ENCODE results near the gene AVEN. TPM values are rescaled to one million over a fixed set of nuclear protein-coding genes. Genes with fewer than 3 reads are reported as not detected.
A peak's percentile ranks its signal among the peaks of the same experiment; 100 is the strongest.

The AVEN gene
- total RNA-seq, 1 experiment from 2014 or later: 11.9 TPM

GRCh38 chr15:33985287-33985686 lies 53.7 kb downstream of the AVEN start:
- no peak for DNase-seq (ENCODE audit: low spot score)

GRCh38 chr15:33982516-33982915 lies 56.5 kb downstream of the AVEN start:
- no peak for DNase-seq (ENCODE audit: low spot score)

DNA sequence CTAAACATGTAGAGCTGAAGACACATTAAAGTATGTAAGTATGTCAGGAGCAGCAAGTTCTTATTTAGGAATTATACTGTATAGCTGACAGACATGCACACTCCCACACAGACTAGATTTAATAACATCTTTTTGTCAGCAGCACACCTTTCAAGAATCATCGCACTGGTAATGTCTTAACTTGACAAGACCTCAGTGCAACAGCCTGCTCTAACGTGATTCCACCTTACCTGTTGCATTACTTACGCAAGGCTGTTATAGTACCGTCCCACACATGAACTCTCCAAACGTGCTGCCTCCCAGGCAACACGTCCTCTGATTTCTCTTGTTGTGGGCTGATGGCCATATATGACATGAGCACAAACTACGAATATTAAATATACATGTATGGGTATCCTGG lies 58.8 kb downstream of the AVEN start:
- no peak for DNase-seq (ENCODE audit: low spot score)

DNA sequence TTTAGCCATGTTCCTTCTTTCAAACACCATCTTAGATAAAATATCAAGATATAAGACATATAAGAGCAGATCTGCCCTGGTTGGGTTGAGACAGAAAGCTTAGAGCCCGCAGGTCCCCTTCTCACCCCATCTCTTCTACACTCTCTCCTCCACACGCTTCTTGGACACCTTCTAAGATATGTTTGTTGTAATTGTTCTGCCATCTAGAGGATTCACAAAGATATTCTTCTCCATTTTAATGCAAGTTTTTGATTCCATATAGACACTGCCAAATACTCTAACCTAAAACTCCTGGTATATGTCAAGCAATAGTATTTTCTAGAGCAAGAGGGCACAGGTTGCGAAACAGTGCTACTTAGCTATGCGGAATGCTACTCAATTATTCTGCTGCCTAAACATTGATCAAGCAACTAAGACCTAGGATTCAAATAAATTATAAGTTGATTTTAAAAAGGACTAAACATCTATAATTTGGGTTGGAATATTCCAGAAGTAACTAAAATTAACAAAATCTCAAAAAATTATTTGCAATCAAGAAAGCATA lies 63.9 kb downstream of the AVEN start:
- DNase-seq (ENCODE audit: low spot score): no peak

DNA sequence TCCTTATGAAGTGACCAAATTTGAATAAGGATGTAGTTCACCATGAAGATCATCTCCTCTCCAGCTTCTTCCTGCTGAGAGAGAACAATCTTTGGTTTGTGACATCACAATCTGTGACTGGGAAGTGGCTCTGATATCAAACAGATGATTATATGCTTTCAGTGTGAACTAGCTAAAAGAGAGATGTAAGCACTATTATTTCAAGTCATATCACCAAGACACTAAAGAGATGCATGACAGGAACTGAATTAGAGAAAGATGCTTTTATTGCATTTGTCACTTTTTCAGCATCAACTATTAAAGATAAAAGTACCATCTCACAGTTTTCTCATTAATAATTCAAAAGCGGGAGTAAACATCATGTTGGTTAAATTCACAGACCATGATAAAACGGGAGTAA lies 67.2 kb downstream of the AVEN start:
- DNase-seq (ENCODE audit: low spot score): no peak

DNA sequence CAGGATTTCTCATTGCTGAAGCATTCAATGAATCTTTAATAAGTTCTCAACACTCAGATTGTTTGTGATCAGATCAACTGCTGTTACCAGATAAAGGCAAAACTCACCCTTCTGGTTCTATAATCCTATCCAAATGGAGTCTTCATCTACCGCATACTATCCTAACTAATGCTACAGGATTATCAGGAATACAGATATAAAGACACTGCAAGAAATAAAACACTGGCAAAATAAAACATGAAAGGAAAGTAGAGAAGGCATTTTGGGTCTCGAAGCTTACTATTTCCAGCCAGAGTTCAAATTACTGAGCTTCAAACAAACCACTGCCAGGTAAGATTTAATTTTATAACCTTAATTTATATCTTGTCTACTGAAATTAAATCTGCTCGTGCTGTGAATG lies 70.2 kb downstream of the AVEN start:
- no peak for DNase-seq (ENCODE audit: low spot score)

DNA sequence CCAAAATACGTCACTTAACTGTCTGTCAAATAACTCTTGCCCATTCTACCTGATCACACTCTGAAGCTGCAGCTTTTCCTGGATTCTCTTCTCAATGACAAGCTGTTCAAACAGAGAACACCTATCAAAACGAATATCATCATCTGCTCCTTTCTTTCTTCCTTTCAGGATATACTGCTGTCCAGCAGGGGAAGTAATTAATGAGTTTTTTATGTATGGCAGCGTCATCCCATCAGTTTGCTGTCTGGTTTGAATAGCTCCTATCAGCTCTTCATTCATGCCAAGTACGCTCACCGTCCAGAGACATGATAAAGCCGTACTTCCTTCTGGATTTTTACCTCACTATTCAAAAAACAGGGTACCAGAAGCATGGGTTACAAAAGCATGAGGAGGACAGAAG lies 70.8 kb downstream of the AVEN start, which contains the start of gene CHRM5:
Gene CHRM5, plus strand, starts transcription at position 274 of the 400 bp plus-strand sequence. CDS start 94,221 bp downstream, outside the sequence.
- no peak for DNase-seq (ENCODE audit: low spot score)

DNA sequence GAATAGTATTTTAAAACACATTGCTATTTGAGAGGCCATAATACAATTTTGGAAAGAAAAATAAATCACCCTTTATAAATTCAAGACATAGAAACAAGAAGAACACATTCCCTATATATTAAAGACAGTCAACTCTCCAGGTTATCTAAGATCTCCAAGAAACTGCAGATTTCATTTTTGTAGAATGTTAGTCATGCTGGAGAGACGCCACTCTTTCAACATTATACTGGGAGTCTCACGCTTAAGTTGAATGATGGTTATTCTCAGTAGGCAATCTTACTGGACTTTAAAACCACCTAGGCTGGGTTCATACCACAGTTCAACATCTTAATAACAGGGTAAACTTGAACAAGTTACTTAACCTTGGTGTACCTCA lies 74.4 kb downstream of the AVEN start:
- DNase-seq (ENCODE audit: low spot score): no peak

DNA sequence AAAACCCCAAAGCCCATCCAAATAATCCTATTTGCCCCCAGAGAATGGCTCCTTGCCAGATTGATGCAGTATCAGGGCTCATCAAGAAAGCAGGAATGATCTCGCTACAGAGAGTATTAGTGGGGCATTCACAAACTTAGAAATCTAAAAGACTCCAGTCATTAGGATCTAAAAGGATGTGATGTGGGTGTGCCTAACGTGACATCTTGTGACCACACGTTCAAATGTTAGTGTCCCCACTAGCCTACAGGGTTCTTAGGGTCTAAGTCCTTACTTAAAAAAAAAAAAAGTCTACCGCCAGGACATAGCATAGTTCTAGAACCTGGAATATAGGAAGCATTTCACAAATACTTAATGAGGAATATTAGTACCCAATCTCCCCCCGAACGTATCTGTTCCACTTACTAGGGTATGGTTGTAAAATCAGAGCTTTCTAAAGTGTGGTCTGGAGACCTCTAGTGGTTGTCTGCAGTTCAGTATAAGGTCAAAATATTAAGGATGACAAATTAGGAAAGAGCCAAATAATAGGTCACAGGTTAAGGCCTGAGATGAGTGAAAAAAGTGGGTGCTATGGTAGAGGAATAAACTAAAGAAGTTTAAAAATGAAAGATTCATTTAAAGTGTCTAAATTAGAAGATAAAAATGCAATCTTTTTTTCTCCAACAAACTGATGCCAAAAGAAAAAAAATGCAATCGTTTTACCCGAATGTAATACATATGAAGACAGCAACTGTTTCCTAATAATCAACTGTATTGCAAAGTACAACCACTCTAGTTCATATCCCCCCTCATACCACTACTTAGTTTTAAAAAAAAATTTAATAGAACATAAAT lies 75.0 kb downstream of the AVEN start:
- peak; percentile 52 for DNase-seq (ENCODE audit: low spot score)

DNA sequence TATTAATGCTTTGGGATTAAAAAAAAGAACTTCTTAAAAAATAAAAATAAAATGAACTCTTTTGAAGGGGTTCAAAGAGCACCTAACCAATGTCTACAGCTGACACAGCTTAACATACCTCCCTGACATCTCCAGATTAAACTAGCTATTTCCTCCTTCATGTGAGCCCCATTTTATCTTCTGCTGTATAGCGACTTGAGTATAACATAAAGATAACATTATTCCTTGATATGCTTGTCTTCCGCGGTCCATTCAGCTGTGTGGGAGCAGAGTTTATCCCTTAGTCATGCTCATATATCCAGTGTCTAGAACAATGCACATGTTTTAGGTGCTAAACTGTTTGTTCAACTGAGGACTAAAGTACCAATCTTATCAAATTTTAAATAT lies 78.5 kb downstream of the AVEN start:
- no peak for DNase-seq (ENCODE audit: low spot score)

- DNase-seq (ENCODE audit: low spot score): no peak
Observed at GRCh38 chr15:33959844-33960548, 79.0 kb downstream of the AVEN start.

DNA sequence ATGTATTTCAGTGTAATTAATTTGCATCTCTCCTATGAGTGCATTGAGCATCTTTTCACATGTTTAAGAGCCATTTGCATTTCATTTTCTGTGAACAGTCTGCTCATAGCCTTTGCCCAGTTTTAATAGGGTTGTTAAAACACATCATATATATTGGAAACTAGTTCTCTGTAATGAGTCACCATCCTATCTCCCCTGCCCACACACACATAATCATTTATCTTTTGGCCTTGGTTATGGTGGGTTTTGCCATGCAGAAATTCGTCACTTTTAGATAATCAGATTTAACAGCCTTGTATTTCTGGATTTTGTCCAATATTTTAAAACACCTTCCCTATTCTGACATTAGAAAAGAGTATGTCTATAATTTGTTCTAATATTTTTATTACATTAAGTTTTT lies 82.6 kb downstream of the AVEN start:
- no peak for DNase-seq (ENCODE audit: low spot score)

- no peak for DNase-seq (ENCODE audit: low spot score)
Observed at GRCh38 chr15:33955945-33956344, 83.1 kb downstream of the AVEN start.

GRCh38 chr15:33946152-33946551 lies 92.9 kb downstream of the AVEN start:
- no peak for DNase-seq (ENCODE audit: low spot score)

- DNase-seq (ENCODE audit: low spot score): no peak
Observed at GRCh38 chr15:33941279-33942063, 97.5 kb downstream of the AVEN start.

- DNase-seq (ENCODE audit: low spot score): no peak
Observed at GRCh38 chr15:33934921-33935320, 104.1 kb downstream of the AVEN start.

- no peak for DNase-seq (ENCODE audit: low spot score)
Observed at GRCh38 chr15:33934396-33934795, 104.6 kb downstream of the AVEN start.

GRCh38 chr15:33932734-33933133 lies 106.3 kb downstream of the AVEN start:
- no peak for DNase-seq (ENCODE audit: low spot score)

- no peak for DNase-seq (ENCODE audit: low spot score)
Observed at GRCh38 chr15:33926260-33926659, 112.7 kb downstream of the AVEN start.

DNA sequence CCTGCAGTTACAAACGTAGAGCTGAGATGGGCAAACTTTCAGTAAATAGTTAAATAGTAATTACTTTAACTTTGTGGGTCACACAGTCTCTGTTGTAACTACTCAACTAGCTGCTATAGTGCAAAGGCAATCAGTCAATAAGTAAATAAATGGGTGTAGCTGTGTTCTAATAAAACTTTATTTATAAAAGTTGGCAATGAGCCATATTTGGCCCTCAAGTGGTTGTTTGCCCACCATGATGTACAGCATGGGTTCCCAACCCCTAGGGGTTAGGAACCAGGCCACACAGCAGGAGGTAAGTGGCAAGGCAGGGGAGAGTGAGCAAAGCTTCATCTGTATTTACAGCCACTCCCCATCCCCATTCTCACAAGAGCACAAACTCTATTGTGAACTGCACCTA lies 115.6 kb downstream of the AVEN start:
- no peak for DNase-seq (ENCODE audit: low spot score)

GRCh38 chr15:33915571-33916407 lies 123.2 kb downstream of the AVEN start:
- peak; percentile 15 for DNase-seq (ENCODE audit: low spot score)
